GM12801 (cell line): ENCODE data around the gene ZBTB20.

Source experiments
- TF ChIP-seq, protein P1 (sequence below): IDR thresholded peaks from one replicate; pipeline ENCODE4 v1.5.1; 2011; ENCODE audit warnings: control low read depth; ENCODE audit not compliant: insufficient read length; ENCODE audit errors: extremely low read depth

ZBTB20 gene

DNA sequence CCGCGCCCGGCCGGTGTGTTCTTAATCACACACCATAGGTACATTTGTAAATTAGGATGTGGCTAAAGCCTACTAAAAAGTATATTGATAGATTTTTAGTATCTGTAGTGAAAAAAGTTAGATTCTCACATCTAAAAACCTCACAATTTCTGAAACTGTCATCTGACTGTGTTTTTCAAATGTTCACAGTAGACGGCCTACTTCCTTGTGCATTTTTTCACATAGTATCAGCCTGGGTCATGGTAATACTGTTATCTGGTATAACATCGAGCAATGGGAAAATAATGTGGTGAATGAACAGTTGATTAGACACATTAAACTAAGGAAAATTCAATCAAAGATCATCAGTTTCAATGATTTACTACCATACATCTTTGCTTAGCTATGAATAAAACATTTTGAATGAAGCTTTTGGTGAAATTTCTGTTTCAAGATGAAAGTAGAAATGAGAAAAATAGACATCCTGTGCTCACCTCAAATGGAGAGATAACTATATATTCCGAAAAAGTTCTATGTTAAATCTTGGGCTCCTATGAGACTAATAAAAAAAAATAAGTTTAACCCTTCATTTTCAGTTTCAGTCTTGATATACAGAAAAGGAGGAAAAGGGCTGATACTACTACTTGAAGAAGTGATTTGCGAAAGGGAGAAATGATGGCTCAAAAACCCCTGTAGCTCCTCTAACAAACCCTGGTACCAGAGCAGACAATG lies 262.7 kb downstream of the ZBTB20 start:
- TF ChIP-seq, protein P1, sequence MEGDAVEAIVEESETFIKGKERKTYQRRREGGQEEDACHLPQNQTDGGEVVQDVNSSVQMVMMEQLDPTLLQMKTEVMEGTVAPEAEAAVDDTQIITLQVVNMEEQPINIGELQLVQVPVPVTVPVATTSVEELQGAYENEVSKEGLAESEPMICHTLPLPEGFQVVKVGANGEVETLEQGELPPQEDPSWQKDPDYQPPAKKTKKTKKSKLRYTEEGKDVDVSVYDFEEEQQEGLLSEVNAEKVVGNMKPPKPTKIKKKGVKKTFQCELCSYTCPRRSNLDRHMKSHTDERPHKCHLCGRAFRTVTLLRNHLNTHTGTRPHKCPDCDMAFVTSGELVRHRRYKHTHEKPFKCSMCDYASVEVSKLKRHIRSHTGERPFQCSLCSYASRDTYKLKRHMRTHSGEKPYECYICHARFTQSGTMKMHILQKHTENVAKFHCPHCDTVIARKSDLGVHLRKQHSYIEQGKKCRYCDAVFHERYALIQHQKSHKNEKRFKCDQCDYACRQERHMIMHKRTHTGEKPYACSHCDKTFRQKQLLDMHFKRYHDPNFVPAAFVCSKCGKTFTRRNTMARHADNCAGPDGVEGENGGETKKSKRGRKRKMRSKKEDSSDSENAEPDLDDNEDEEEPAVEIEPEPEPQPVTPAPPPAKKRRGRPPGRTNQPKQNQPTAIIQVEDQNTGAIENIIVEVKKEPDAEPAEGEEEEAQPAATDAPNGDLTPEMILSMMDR, result no peak

GRCh38 chr3:114880078-114880477 lies 267.0 kb downstream of the ZBTB20 start:
- TF ChIP-seq, protein P1, result no peak

DNA sequence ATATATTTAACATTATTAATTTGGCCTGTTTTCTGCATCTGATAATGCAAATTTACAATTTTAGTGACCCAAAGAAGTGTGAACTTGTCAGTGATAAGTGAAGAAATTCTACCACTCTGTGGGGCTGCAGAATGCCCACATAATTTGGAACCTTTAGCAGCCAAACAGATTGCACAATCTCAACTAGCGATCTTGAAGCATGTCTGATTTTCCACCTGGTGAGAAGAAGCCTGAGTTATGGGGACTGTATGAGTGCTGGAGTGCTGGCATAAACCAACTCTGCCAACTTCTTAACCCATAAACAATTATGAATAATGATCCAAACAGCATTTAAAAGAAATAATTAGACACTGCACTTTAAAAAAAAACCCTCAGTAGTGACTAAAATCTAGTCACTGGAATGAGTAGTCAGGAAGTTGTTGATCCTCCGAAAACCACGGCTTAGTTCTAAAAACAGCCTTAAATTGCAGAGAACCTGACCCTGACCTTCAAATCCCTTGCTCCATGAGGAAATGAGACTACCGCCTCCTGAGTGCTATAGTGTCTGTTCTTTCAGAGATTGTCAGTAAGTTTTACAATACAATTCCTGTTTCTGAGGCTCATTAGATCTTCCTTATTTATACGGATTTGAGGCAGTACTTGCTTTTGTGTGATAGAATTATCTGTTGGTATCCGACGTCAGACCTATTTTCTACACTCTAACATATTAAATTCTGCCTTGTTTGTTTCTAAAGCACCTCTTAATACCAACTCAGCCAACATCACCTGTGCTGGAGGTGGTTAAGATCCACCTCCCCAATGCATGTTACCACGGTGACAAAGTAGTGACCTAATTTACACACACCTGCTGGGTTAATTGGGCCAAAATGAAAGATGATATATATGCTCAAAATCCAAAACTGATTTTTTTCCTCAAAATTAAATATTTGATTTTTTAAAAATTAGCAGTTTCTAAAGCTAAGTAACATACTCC lies 267.7 kb downstream of the ZBTB20 start:
- TF ChIP-seq, protein P1, result no peak

- TF ChIP-seq, protein P1, result no peak
Measured at GRCh38 chr3:114878114-114878839, 268.8 kb downstream of the ZBTB20 start.

GRCh38 chr3:114877378-114878113 lies 269.5 kb downstream of the ZBTB20 start:
- TF ChIP-seq, protein P1, result no peak

DNA sequence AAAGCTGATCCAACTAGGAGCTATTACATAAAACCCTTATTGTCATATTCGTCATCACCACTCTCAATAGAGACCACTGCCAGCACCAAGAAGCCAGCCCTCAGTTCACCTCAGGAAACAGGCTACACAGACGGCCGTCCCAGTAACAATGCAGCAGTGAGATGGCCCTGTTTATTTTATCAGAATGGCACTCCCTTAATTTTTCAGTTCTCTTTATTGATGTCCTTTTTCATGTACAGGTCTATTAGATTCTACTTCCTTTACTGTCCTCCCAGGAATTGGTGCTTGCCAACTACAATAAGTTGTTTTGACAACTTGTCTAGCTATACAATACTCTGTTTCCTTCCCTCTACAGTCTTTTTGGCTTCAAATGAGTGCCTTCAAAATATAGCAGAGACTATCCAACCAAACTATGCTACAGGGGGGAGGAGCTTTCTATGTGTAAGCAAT lies 272.5 kb downstream of the ZBTB20 start:
- TF ChIP-seq, protein P1, result no peak
